Type B pancreatic cell (in vitro differentiated cells): Measurements from ENCODE around the gene GMFB. TPM values are rescaled to one million over a fixed set of nuclear protein-coding genes. Genes with fewer than 3 reads are reported as not detected.
"Not testable (repeated sequence)": the region's sequence is repeated elsewhere in the genome, so short reads cannot be mapped to it uniquely, and the experiment has no call there.

Experiments
- DNase-seq: peaks from one replicate; pipeline ENCODE4 v3.0.0; 2021; ENCODE audit warnings: mixed read lengths; ENCODE audit not compliant: unreplicated experiment; ENCODE audit errors: extremely low spot score
- H3K27ac Mint-ChIP-seq: 2 replicates; pipeline ENCODE4 v1.8.0; 2021; ENCODE audit warnings: mild to moderate bottlenecking, mixed read lengths
- H3K27me3 Mint-ChIP-seq: 2 replicates; pipeline ENCODE4 v1.8.0; 2021; ENCODE audit warnings: mixed read lengths
- H3K36me3 Mint-ChIP-seq: 2 replicates; pipeline ENCODE4 v1.8.0; 2021; ENCODE audit warnings: mixed read lengths
- H3K4me1 Mint-ChIP-seq: one replicate; pipeline ENCODE4 v1.8.0; 2021; ENCODE audit warnings: mixed read lengths; ENCODE audit not compliant: unreplicated experiment
- H3K4me3 Mint-ChIP-seq: 2 replicates; pipeline ENCODE4 v1.8.0; 2021; ENCODE audit warnings: mild to moderate bottlenecking, mixed read lengths
- H3K9me3 Mint-ChIP-seq: 2 replicates; pipeline ENCODE4 v1.8.0; 2021; ENCODE audit warnings: mixed read lengths
- total RNA-seq: library from RNA; stranded (reverse); gene quantifications from 2 replicates; pipeline ENCODE4 v1.2.1, GENCODE V29; 2021; ENCODE audit warnings: low replicate concordance
- TF ChIP-seq, protein P1 (sequence below): fragments of 200-600 bp; sonication (generic); conservative IDR thresholded peaks from 2 replicates; pipeline ENCODE4 v1.5.0; 2021; ENCODE audit warnings: antibody characterized with exemption, mild to moderate bottlenecking

The GMFB gene
- total RNA-seq, 1 donor from 2014 or later = 48.8 TPM

DNA sequence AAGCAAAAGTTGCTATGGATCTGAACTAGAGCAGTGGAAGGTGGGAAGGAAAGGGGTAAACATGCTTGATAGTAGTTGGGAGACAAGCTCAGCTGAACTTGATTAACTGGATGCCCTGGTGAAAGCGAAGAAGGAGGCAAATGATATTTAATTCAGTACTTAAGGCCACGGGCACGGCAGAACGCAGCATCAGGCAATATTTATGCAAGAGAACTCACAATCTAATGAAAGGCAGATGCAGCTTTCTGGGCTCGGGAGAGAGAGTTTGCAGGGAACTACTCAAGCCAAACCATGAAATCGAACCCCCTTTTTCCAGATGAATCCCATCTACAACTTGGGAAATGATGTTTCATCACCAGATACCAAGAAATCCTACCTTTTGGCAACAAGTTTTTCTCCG is 44.1 kb downstream of the GMFB start:
- Mint-ChIP-seq H3K36me3 (peaks cover 8% of the 10 kb centered on the region), H3K27me3 (peaks cover 9% of the 10 kb centered on the region), H3K9me3 (no peaks in the 10 kb centered on the region), H3K4me3 (no peak overlapping the region), H3K4me1 (peaks cover 54% of the 10 kb centered on the region), H3K27ac (no peak overlapping the region)
- TF ChIP-seq, protein P1, sequence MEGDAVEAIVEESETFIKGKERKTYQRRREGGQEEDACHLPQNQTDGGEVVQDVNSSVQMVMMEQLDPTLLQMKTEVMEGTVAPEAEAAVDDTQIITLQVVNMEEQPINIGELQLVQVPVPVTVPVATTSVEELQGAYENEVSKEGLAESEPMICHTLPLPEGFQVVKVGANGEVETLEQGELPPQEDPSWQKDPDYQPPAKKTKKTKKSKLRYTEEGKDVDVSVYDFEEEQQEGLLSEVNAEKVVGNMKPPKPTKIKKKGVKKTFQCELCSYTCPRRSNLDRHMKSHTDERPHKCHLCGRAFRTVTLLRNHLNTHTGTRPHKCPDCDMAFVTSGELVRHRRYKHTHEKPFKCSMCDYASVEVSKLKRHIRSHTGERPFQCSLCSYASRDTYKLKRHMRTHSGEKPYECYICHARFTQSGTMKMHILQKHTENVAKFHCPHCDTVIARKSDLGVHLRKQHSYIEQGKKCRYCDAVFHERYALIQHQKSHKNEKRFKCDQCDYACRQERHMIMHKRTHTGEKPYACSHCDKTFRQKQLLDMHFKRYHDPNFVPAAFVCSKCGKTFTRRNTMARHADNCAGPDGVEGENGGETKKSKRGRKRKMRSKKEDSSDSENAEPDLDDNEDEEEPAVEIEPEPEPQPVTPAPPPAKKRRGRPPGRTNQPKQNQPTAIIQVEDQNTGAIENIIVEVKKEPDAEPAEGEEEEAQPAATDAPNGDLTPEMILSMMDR = no peak
- no peak for DNase-seq

DNA sequence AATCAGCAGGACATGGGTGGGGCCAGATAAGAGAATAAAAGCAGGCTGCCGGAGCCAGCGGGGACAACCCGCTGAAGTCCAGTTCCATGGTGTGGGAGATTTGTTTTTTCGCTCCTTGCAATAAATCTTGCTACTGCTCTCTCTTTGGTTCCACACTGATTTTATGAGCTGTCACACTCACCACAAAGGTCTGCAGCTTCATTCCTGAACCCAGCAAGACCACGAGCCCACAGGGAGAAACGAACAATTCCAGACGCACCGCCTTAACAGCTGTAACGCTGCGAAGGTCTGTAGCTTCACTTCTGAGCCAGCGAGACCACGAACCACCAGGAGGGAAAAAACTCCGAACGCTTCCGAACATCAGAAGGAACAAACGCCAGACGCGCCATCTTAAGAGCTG is 44.8 kb downstream of the GMFB start:
- Mint-ChIP-seq H3K36me3 (peaks cover 12% of the 10 kb centered on the region), H3K27ac (no peak overlapping the region), H3K4me1 (peaks cover 55% of the 10 kb centered on the region), H3K9me3 (no peaks in the 10 kb centered on the region), H3K27me3 (peaks cover 6% of the 10 kb centered on the region), H3K4me3 (no peak overlapping the region)
- TF ChIP-seq, protein P1 = no peak
- DNase-seq = no peak

DNA sequence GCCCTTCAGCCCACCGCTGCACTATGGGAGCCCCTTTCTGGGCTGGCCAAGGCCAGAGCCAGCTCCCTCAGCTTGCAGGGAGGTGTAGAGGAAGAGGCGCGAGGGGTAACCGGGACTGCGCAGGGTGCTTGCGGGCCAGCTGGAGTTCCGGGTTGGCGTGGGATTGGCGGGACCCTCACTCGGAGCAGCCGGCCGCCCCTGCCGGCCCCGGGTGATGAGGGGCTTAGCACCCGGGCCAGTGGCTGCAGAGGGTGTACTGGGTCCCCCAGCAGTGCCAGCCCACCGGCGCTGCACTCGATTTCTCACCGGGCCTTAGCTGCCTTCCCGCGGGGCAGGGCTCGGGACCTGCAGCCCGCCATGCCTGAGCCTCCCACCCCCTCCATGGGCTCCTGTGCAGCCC is 45.8 kb downstream of the GMFB start:
- not testable (repeated sequence) for H3K9me3 Mint-ChIP-seq, H3K4me3 Mint-ChIP-seq, DNase-seq, H3K27me3 Mint-ChIP-seq, H3K27ac Mint-ChIP-seq
- H3K4me1 Mint-ChIP-seq = peaks cover 57% of the 10 kb centered on the region
- peaks cover 16% of the 10 kb centered on the region for H3K36me3 Mint-ChIP-seq

DNA sequence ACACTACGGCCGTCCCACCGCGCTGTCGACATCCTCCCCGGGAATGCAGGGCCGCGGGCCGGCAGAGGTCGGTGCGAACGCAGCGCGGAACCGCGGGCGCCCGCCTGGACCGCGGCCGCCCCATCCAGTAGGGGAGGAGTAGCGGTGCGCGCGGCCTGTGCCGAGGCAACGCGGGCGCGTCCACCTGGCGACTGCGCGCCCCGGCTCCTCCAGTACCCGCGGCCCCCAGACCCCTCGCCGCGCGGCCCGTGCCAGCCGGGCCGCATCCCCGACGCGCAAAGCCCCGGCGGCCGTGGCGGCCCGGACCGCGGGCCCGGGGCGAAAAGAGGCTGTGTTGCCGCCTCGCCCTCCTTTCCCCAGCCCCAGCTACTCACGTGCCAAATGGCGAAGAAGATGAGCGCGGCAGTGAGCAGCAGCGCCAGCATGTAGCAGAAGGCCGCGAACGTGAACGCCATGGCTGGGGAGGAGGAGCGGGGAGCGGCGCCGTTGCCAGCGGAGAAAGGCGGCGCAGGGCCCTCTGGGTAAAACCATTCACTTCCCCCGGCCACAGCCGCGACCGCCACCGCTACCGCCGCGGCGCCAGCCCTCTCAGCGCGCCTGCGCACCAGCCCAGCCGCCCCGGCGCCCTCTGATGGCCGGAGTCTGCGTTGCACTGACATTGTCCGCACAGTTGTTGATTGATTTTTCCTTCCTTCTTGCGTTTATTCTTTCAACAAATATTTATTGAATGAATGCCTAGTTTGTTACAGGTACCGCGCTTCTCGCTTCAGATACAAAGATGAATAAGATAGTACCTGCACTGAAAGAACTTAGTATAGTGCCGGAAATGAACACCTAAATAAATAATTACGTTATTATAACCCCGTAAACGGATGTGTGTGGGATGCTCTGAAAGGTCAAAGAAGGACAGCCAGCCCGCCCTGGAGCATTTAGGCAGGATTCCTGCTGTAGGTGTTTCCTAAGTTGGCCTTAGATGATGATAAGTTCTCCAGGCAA is 47.6 kb downstream of the GMFB start, which contains the start of gene CNIH1:
Gene CNIH1, minus strand, starts transcription at position 502 of the 996 bp plus-strand sequence. Its CDS starts 47 bp downstream, at position 455.
- peaks cover 16% of the 10 kb centered on the region for H3K36me3 Mint-ChIP-seq
- H3K27me3 Mint-ChIP-seq = no peaks in the 10 kb centered on the region
- H3K4me3 Mint-ChIP-seq = peak within 1 kb of the TSS; percentile 96
- TF ChIP-seq, protein P1 = peak; percentile 95
- H3K4me1 Mint-ChIP-seq = peaks cover 60% of the 10 kb centered on the region
- DNase-seq = peak; percentile 97
- H3K27ac Mint-ChIP-seq = peak within 1 kb of the TSS; percentile 95
- no peaks in the 10 kb centered on the region for H3K9me3 Mint-ChIP-seq

DNA sequence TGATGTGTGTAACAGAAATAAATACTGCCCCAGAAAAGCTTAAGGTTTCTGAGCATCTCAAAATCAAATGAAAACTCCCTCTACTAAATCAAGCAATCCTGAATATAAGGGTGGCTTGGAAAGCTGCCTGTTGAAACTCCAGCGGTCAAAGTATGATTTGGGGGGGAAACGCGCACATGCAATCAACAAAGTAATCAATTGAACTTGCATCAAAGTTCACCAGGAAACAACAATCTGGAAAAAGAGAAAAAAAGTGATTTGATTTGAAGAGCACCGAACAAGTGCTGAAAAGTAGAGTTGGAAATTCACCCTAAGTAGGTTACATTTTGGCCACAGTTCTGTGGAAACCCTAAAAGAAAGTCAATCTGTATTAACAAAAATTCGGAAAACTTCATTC is 48.3 kb downstream of the GMFB start:
- Mint-ChIP-seq H3K4me3 (peak overlapping the region; percentile 96), H3K27ac (peak overlapping the region; percentile 94), H3K9me3 (no peaks in the 10 kb centered on the region), H3K27me3 (no peaks in the 10 kb centered on the region), H3K36me3 (peaks cover 22% of the 10 kb centered on the region), H3K4me1 (peaks cover 57% of the 10 kb centered on the region)
- DNase-seq = no peak
- TF ChIP-seq, protein P1 = no peak

DNA sequence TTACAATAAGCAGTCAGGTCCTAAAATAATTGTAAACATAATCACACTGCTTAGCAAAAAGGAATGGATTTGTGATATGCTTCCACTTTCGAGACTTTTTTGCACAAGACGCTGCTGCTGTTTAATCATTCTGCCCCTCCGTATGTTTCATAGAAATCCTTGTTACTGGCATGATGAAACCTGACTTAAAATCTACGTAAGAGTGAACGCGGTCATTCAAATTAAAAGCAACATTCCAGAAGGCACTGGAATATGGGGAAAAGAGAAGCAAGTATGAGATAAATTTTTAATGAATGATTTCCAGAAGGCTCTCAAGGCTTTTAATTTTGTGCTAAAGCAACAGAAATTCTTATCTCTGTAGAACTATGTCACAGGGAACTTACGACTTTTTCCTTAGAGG is 48.7 kb downstream of the GMFB start:
- peaks cover 56% of the 10 kb centered on the region for H3K4me1 Mint-ChIP-seq
- H3K27ac Mint-ChIP-seq = peak overlapping the region; percentile 94
- DNase-seq = no peak
- peak overlapping the region; percentile 96 for H3K4me3 Mint-ChIP-seq
- H3K27me3 Mint-ChIP-seq = no peaks in the 10 kb centered on the region
- TF ChIP-seq, protein P1 = no peak
- no peaks in the 10 kb centered on the region for H3K9me3 Mint-ChIP-seq
- H3K36me3 Mint-ChIP-seq = peaks cover 24% of the 10 kb centered on the region
